ENCODE data around the gene PHLDA1. TPM values are rescaled to one million over a fixed set of nuclear protein-coding genes. Genes with fewer than 3 reads are reported as not detected.

The PHLDA1 gene
- total RNA-seq, 1 experiment from 2014 or later = 203 TPM

- CTCF ChIA-PET = no interaction called here
- H3K27ac Mint-ChIP-seq (ENCODE audit: low read depth, unreplicated experiment) = no peak overlapping the region
- no peaks in the 10 kb centered on the region for H3K27me3 Mint-ChIP-seq (ENCODE audit: insufficient read depth, unreplicated experiment)
- no TSS peak for BruUV-seq (replicated peaks)
- H3K36me3 Mint-ChIP-seq (ENCODE audit: insufficient read depth, unreplicated experiment) = no peaks in the 10 kb centered on the region
- H3K4me3 Mint-ChIP-seq (ENCODE audit: unreplicated experiment) = no peak overlapping the region
- POLR2A ChIA-PET = interaction anchor here (0.7 to 1.6 kb wide), 4 partner anchors 12 to 33 kb away, joined by 3 read pairs; partner anchors contain the start of gene PHLDA1
- no peak for DNase-seq (ENCODE audit: unreplicated experiment)
- peaks cover 22% of the 10 kb centered on the region for H3K4me1 Mint-ChIP-seq (ENCODE audit: insufficient read depth, unreplicated experiment)
- no peaks in the 10 kb centered on the region for H3K9me3 Mint-ChIP-seq (ENCODE audit: unreplicated experiment)
- TF ChIP-seq, protein P1, sequence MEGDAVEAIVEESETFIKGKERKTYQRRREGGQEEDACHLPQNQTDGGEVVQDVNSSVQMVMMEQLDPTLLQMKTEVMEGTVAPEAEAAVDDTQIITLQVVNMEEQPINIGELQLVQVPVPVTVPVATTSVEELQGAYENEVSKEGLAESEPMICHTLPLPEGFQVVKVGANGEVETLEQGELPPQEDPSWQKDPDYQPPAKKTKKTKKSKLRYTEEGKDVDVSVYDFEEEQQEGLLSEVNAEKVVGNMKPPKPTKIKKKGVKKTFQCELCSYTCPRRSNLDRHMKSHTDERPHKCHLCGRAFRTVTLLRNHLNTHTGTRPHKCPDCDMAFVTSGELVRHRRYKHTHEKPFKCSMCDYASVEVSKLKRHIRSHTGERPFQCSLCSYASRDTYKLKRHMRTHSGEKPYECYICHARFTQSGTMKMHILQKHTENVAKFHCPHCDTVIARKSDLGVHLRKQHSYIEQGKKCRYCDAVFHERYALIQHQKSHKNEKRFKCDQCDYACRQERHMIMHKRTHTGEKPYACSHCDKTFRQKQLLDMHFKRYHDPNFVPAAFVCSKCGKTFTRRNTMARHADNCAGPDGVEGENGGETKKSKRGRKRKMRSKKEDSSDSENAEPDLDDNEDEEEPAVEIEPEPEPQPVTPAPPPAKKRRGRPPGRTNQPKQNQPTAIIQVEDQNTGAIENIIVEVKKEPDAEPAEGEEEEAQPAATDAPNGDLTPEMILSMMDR (IDR thresholded peaks at IDR 0.05; ENCODE audit: unreplicated experiment) = no peak
- intact Hi-C loops (cut with micrococcal nuclease) = no loop called here
Observed at GRCh38 chr12:75998292-75999063, 33.1 kb downstream of the PHLDA1 start.

GRCh38 chr12:75997658-75998057, 33.9 kb downstream of the PHLDA1 start:
- TF ChIP-seq, protein P1 (IDR thresholded peaks at IDR 0.05; ENCODE audit: unreplicated experiment) = no peak
- Mint-ChIP-seq H3K27me3 (ENCODE audit: insufficient read depth, unreplicated experiment) (no peaks in the 10 kb centered on the region), H3K27ac (ENCODE audit: low read depth, unreplicated experiment) (no peak overlapping the region), H3K9me3 (ENCODE audit: unreplicated experiment) (no peaks in the 10 kb centered on the region), H3K36me3 (ENCODE audit: insufficient read depth, unreplicated experiment) (no peaks in the 10 kb centered on the region), H3K4me3 (ENCODE audit: unreplicated experiment) (no peak overlapping the region), H3K4me1 (ENCODE audit: insufficient read depth, unreplicated experiment) (peaks cover 23% of the 10 kb centered on the region)
- BruUV-seq (replicated peaks) = no TSS peak
- POLR2A ChIA-PET = interaction anchor here (0.7 to 1.6 kb wide), 3 partner anchors 25 to 34 kb away, joined by 3 read pairs; partner anchors contain the start of gene PHLDA1
- CTCF ChIA-PET = no interaction called here
- no peak for DNase-seq (ENCODE audit: unreplicated experiment)
- intact Hi-C loops (cut with micrococcal nuclease) = no loop called here

GRCh38 chr12:75996861-75997447, 34.6 kb downstream of the PHLDA1 start:
- peaks cover 23% of the 10 kb centered on the region for H3K4me1 Mint-ChIP-seq (ENCODE audit: insufficient read depth, unreplicated experiment)
- no TSS peak for BruUV-seq (replicated peaks)

DNA sequence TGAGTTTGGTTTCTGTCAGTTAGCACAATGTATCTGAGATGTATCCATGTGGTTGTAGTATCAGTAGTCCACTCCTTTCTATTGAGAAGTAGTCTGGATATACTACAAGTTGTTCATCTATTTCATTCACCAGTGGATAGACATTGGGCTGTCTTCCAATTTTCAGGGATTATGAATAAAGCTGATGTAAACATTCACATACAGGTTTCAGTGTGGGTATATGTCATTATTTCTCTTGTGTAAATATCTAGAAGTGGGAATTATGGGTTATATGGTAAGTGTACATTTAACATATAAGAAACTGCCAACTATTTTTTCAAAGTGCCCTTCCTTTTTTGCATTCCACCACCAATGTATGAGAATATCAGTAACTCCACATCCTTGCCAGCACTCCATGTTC, 35.9 kb downstream of the PHLDA1 start:
- Mint-ChIP-seq H3K27me3 (ENCODE audit: insufficient read depth, unreplicated experiment) (no peaks in the 10 kb centered on the region), H3K36me3 (ENCODE audit: insufficient read depth, unreplicated experiment) (no peaks in the 10 kb centered on the region), H3K9me3 (ENCODE audit: unreplicated experiment) (no peaks in the 10 kb centered on the region), H3K27ac (ENCODE audit: low read depth, unreplicated experiment) (no peak overlapping the region), H3K4me1 (ENCODE audit: insufficient read depth, unreplicated experiment) (peaks cover 23% of the 10 kb centered on the region), H3K4me3 (ENCODE audit: unreplicated experiment) (no peak overlapping the region)
- ChIA-PET POLR2A (interaction anchor here (1.5 kb wide), 1 partner anchor 31 kb away, joined by 3 read pairs; no protein-coding TSS in a partner anchor), CTCF (no interaction called here)
- no TSS peak for BruUV-seq (replicated peaks)
- TF ChIP-seq, protein P1 (IDR thresholded peaks at IDR 0.05; ENCODE audit: unreplicated experiment) = no peak
- intact Hi-C loops (cut with micrococcal nuclease) = no loop called here
- no peak for DNase-seq (ENCODE audit: unreplicated experiment)

More at GRCh38 chr12:75996861-75997447, 34.6 kb downstream of the PHLDA1 start:
- POLR2A ChIA-PET = interaction anchor here (1.6 kb wide), 1 partner anchor 29 kb away, joined by 3 read pairs; no protein-coding TSS in a partner anchor
- no peak overlapping the region for H3K4me3 Mint-ChIP-seq (ENCODE audit: unreplicated experiment)
- no peaks in the 10 kb centered on the region for H3K9me3 Mint-ChIP-seq (ENCODE audit: unreplicated experiment)
- CTCF ChIA-PET = interaction anchor here (0.6 kb wide), 1 partner anchor 815 kb away, joined by 3 read pairs; no protein-coding TSS in a partner anchor
- no peaks in the 10 kb centered on the region for H3K36me3 Mint-ChIP-seq (ENCODE audit: insufficient read depth, unreplicated experiment)
- intact Hi-C loops (cut with micrococcal nuclease) = no loop called here
- no peak for DNase-seq (ENCODE audit: unreplicated experiment)
- no peaks in the 10 kb centered on the region for H3K27me3 Mint-ChIP-seq (ENCODE audit: insufficient read depth, unreplicated experiment)
- H3K27ac Mint-ChIP-seq (ENCODE audit: low read depth, unreplicated experiment) = no peak overlapping the region
- TF ChIP-seq, protein P1 (IDR thresholded peaks at IDR 0.05; ENCODE audit: unreplicated experiment) = no peak
